WERI-Rb-1 (cell line): Measurements from ENCODE around the gene INPP4B.

Source experiments
- DNase-seq: peaks from one replicate; pipeline ENCODE4 v3.0.0-alpha.2; 2020
- H3K27ac ChIP-seq: fragments of 250-450 bp; sonication (Bioruptor Pico); 2 replicates; pipeline ENCODE4 v1.5.1; 2020; ENCODE audit warnings: mild to moderate bottlenecking, moderate library complexity
- H3K27me3 ChIP-seq: fragments of 250-450 bp; sonication (Bioruptor Pico); 2 replicates; pipeline ENCODE4 v1.5.1; 2021; ENCODE audit warnings: mild to moderate bottlenecking, low read depth, moderate library complexity; ENCODE audit not compliant: insufficient read depth, severe bottlenecking
- H3K36me3 ChIP-seq: fragments of 250-450 bp; sonication (Bioruptor Pico); 2 replicates; pipeline ENCODE4 v1.5.1; 2020; ENCODE audit warnings: mild to moderate bottlenecking, moderate library complexity
- H3K4me3 ChIP-seq: 2 replicates; pipeline ENCODE4 v1.5.1; 2011; ENCODE audit warnings: low read depth, mild to moderate bottlenecking, control low read depth, low read length
- H3K9me3 ChIP-seq: fragments of 250-450 bp; sonication (Bioruptor Pico); 2 replicates; pipeline ENCODE4 v1.5.1; 2021; ENCODE audit warnings: mild to moderate bottlenecking, moderate library complexity; ENCODE audit not compliant: severe bottlenecking
- CTCF ChIP-seq: IDR thresholded peaks from 2 replicates; pipeline ENCODE4 v1.5.1; 2011; ENCODE audit warnings: low read depth, mild to moderate bottlenecking, control low read depth, inconsistent platforms, low read length

INPP4B gene

GRCh38 chr4:142282870-142283431 lies 563.1 kb downstream of the INPP4B start:
- H3K4me3 ChIP-seq = no peak overlapping the region
- no peak overlapping the region for H3K27ac ChIP-seq
- no peaks in the 10 kb centered on the region for H3K9me3 ChIP-seq
- no peak for DNase-seq
- no peaks in the 10 kb centered on the region for H3K36me3 ChIP-seq
- peak; percentile 51 for TF ChIP-seq CTCF
- H3K27me3 ChIP-seq = no peaks in the 10 kb centered on the region

- Histone ChIP-seq H3K9me3 (no peaks in the 10 kb centered on the region), H3K27me3 (no peaks in the 10 kb centered on the region), H3K36me3 (no peaks in the 10 kb centered on the region), H3K27ac (no peak overlapping the region), H3K4me3 (no peak overlapping the region)
- DNase-seq = no peak
- TF ChIP-seq CTCF = no peak
These were observed 564.1 kb downstream of the INPP4B start for GRCh38 chr4:142281999-142282398.

GRCh38 chr4:142278663-142279062 lies 567.4 kb downstream of the INPP4B start:
- no peaks in the 10 kb centered on the region for H3K27me3 ChIP-seq
- no peak for TF ChIP-seq CTCF
- H3K4me3 ChIP-seq = no peak overlapping the region
- no peak overlapping the region for H3K27ac ChIP-seq
- no peak for DNase-seq
- no peaks in the 10 kb centered on the region for H3K9me3 ChIP-seq
- no peaks in the 10 kb centered on the region for H3K36me3 ChIP-seq

GRCh38 chr4:142278171-142278570 lies 567.9 kb downstream of the INPP4B start:
- Histone ChIP-seq H3K9me3 (no peaks in the 10 kb centered on the region), H3K4me3 (no peak overlapping the region), H3K27me3 (no peaks in the 10 kb centered on the region), H3K36me3 (no peaks in the 10 kb centered on the region), H3K27ac (no peak overlapping the region)
- no peak for TF ChIP-seq CTCF
- no peak for DNase-seq

DNA sequence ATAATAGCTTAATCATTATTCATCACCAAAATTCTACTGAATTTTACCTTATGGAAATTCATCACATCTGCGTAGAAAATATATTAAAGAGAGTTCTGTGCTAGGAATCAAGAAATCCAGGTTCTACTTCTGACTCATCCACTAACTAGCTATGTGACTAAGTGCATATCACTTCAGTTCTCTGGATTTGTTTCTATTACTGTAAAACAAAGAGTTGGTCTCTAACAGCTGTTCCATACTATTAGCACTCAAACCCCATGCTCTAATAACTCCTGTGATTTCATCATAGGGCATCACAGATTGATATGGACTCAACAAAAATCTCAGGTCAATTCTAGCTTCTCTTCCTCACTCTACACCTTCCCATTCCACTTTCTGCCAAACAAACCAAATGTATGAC lies 572.0 kb downstream of the INPP4B start:
- Histone ChIP-seq H3K27me3 (no peaks in the 10 kb centered on the region), H3K36me3 (no peaks in the 10 kb centered on the region), H3K9me3 (no peaks in the 10 kb centered on the region), H3K4me3 (no peak overlapping the region), H3K27ac (no peak overlapping the region)
- no peak for TF ChIP-seq CTCF
- DNase-seq = no peak

- Histone ChIP-seq H3K4me3 (no peak overlapping the region), H3K27ac (no peak overlapping the region), H3K36me3 (no peaks in the 10 kb centered on the region), H3K27me3 (no peaks in the 10 kb centered on the region), H3K9me3 (no peaks in the 10 kb centered on the region)
- no peak for DNase-seq
- TF ChIP-seq CTCF = no peak
These were observed 573.6 kb downstream of the INPP4B start for GRCh38 chr4:142272452-142272851.
